22Rv1 (cell line): ENCODE measurements around the gene KCTD20.

Experiments used
- CTCF ChIP-seq: fragments of 450-650 bp; IDR thresholded peaks from 2 replicates; pipeline ENCODE4 v1.5.1; 2017; ENCODE audit warnings: mild to moderate bottlenecking
- ZFX ChIP-seq: fragments of 450-650 bp; IDR thresholded peaks from 2 replicates; pipeline ENCODE4 v1.6.1; 2017; ENCODE audit warnings: antibody characterized with exemption, borderline replicate concordance

DNA sequence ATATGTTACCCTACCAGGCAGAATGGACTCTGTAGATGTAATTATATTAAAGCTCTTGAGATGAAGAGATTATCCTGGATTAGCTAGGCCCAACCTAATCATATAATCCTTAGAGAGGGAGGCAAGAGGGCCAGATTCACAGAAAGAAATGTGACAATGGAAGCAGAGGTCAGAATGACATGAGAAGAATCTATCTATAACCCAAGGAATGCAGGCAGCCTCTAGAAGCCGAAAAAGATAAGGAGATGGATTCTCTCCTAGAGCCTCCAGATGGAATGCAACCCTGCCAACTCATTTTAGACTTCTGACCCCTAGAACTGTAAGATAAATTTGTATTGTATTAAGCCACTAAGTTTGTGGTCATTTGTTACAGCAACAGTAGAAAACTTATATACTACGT is 12.4 kb upstream of the KCTD20 start:
- no peak for TF ChIP-seq CTCF
- no peak for TF ChIP-seq ZFX
